ENCODE results near the gene TMEM108. TPM values are rescaled to one million over a fixed set of nuclear protein-coding genes. Genes with fewer than 3 reads are reported as not detected.

The TMEM108 gene
- total RNA-seq, 2 experiments from 2014 or later, result not detected

- ChIA-PET CTCF (no interaction called here), POLR2A (no interaction called here)
Measured at GRCh38 chr3:133396906-133397305, 358.7 kb downstream of the TMEM108 start.

- ChIA-PET POLR2A (no interaction called here), CTCF (interaction anchor here (0.6 kb wide), 1 partner anchor 245 kb away, joined by 3 read pairs; no protein-coding TSS in a partner anchor)
Measured at GRCh38 chr3:133400006-133400515, 361.9 kb downstream of the TMEM108 start, which contains the start of gene BFSP2. TSS of gene BFSP2 (plus strand) at chr3:133400056. CDS start at chr3:133400084, 28 bp downstream.

- CTCF ChIA-PET, result no interaction called here
- POLR2A ChIA-PET, result no interaction called here
Measured at GRCh38 chr3:133401374-133402135, 363.4 kb downstream of the TMEM108 start.

- POLR2A ChIA-PET, result no interaction called here
- CTCF ChIA-PET, result no interaction called here
Measured at GRCh38 chr3:133404920-133405319, 366.7 kb downstream of the TMEM108 start.

GRCh38 chr3:133408366-133408765 lies 370.2 kb downstream of the TMEM108 start:
- CTCF ChIA-PET, result no interaction called here

GRCh38 chr3:133408961-133409360 lies 370.8 kb downstream of the TMEM108 start:
- ChIA-PET CTCF (no interaction called here), POLR2A (no interaction called here)

More at GRCh38 chr3:133408366-133408765, 370.2 kb downstream of the TMEM108 start:
- POLR2A ChIA-PET, result no interaction called here

- CTCF ChIA-PET, result no interaction called here
Measured at GRCh38 chr3:133410191-133410892, 372.2 kb downstream of the TMEM108 start.

GRCh38 chr3:133412183-133413132 lies 374.3 kb downstream of the TMEM108 start:
- ChIA-PET CTCF (interaction anchor here (1.1 kb wide), 1 partner anchor 11 kb away, joined by 4 read pairs; no protein-coding TSS in a partner anchor), POLR2A (interaction anchor here (0.5 kb wide), 1 partner anchor 34 kb away, joined by 11 read pairs; no protein-coding TSS in a partner anchor)

More at GRCh38 chr3:133410191-133410892, 372.2 kb downstream of the TMEM108 start:
- POLR2A ChIA-PET, result no interaction called here

- CTCF ChIA-PET, result interaction anchor here (1.1 kb wide), 1 partner anchor 11 kb away, joined by 4 read pairs; no protein-coding TSS in a partner anchor
Measured at GRCh38 chr3:133413161-133414020, 375.2 kb downstream of the TMEM108 start.

GRCh38 chr3:133414021-133414392 lies 375.8 kb downstream of the TMEM108 start:
- ChIA-PET POLR2A (no interaction called here), CTCF (no interaction called here)

More at GRCh38 chr3:133413161-133414020, 375.2 kb downstream of the TMEM108 start:
- POLR2A ChIA-PET, result interaction anchor here (0.5 kb wide), 1 partner anchor 35 kb away, joined by 11 read pairs; no protein-coding TSS in a partner anchor

GRCh38 chr3:133418361-133418760 lies 380.2 kb downstream of the TMEM108 start:
- POLR2A ChIA-PET, result no interaction called here
- CTCF ChIA-PET, result no interaction called here

GRCh38 chr3:133419151-133419909 lies 381.1 kb downstream of the TMEM108 start:
- ChIA-PET CTCF (no interaction called here), POLR2A (no interaction called here)

GRCh38 chr3:133424937-133425869 lies 387.0 kb downstream of the TMEM108 start:
- ChIA-PET CTCF (interaction anchor here (0.8 to 1.2 kb wide), 3 partner anchors 19 to 694 kb away, joined by 3 to 4 read pairs (median 3); no protein-coding TSS in a partner anchor), POLR2A (interaction anchor here (0.7 kb wide), 1 partner anchor 149 kb away, joined by 4 read pairs; no protein-coding TSS in a partner anchor)

- ChIA-PET POLR2A (no interaction called here), CTCF (no interaction called here)
Measured at GRCh38 chr3:133425898-133426297, 387.7 kb downstream of the TMEM108 start.

GRCh38 chr3:133426721-133427120 lies 388.5 kb downstream of the TMEM108 start:
- CTCF ChIA-PET, result no interaction called here
- POLR2A ChIA-PET, result no interaction called here

GRCh38 chr3:133428552-133428951 lies 390.4 kb downstream of the TMEM108 start:
- CTCF ChIA-PET, result no interaction called here
- POLR2A ChIA-PET, result no interaction called here

GRCh38 chr3:133429063-133429462 lies 390.9 kb downstream of the TMEM108 start:
- POLR2A ChIA-PET, result no interaction called here
- CTCF ChIA-PET, result no interaction called here
